MM.1S (cell line): ENCODE results near the gene COPG1.

Source experiments
- DNase-seq: peaks from one replicate; pipeline ENCODE4 v3.0.0-alpha.2; 2015
- H2AFZ ChIP-seq: fragments of 300-600 bp; sonication (generic); 2 replicates; pipeline ENCODE4 v1.6.0; 2016; ENCODE audit warnings: antibody characterized with exemption, low read length
- H3F3A ChIP-seq: fragments of 300-600 bp; sonication (generic); 2 replicates; pipeline ENCODE4 v1.6.1; 2016; ENCODE audit warnings: mild to moderate bottlenecking, antibody characterized with exemption, low read length, moderate library complexity, mixed read lengths; ENCODE audit not compliant: insufficient read depth
- H3K27ac ChIP-seq: fragments of 300-600 bp; sonication (generic); 2 replicates; pipeline ENCODE4 v1.5.1; 2016; ENCODE audit warnings: mild to moderate bottlenecking, low read length
- H3K27me3 ChIP-seq: fragments of 300-600 bp; sonication (generic); replicated peaks from 2 replicates; pipeline ENCODE4 v1.6.0; 2016; ENCODE audit warnings: low read length; ENCODE audit not compliant: insufficient read depth
- H3K36me3 ChIP-seq: fragments of 300-600 bp; sonication (generic); replicated peaks from 2 replicates; pipeline ENCODE4 v1.6.1; 2016; ENCODE audit warnings: mild to moderate bottlenecking, low read length, mixed read lengths; ENCODE audit not compliant: insufficient read depth
- H3K4me1 ChIP-seq: fragments of 300-600 bp; sonication (generic); 2 replicates; pipeline ENCODE4 v1.6.1; 2016; ENCODE audit warnings: low read length, mixed read lengths
- H3K4me2 ChIP-seq: fragments of 300-600 bp; sonication (generic); 2 replicates; pipeline ENCODE4 v1.6.0; 2016; ENCODE audit warnings: low read depth, low read length
- H3K4me3 ChIP-seq: fragments of 300-600 bp; sonication (generic); 2 replicates; pipeline ENCODE4 v1.5.1; 2016; ENCODE audit warnings: low read length, mixed read lengths
- H3K79me2 ChIP-seq: fragments of 300-600 bp; sonication (generic); 2 replicates; pipeline ENCODE4 v1.6.1; 2016; ENCODE audit warnings: mixed run types, low read length, mixed read lengths
- H3K9ac ChIP-seq: fragments of 300-600 bp; sonication (generic); 2 replicates; pipeline ENCODE4 v1.6.1; 2016; ENCODE audit warnings: low read length, mixed read lengths
- H3K9me2 ChIP-seq: fragments of 300-600 bp; sonication (generic); replicated peaks from 2 replicates; pipeline ENCODE4 v1.6.1; 2016; ENCODE audit warnings: mild to moderate bottlenecking, low read length, mixed read lengths; ENCODE audit not compliant: insufficient read depth
- H3K9me3 ChIP-seq: fragments of 300-600 bp; sonication (generic); replicated peaks from 2 replicates; pipeline ENCODE4 v1.6.1; 2016; ENCODE audit warnings: mild to moderate bottlenecking, low read length, mixed read lengths; ENCODE audit not compliant: insufficient read depth
- H4K20me1 ChIP-seq: fragments of 300-600 bp; sonication (generic); 2 replicates; pipeline ENCODE4 v1.6.1; 2016; ENCODE audit warnings: mild to moderate bottlenecking, low read length, moderate library complexity, mixed read lengths; ENCODE audit not compliant: insufficient read depth
- EZH2 ChIP-seq: fragments of 300-600 bp; sonication (generic); optimal IDR thresholded peaks from 2 replicates; pipeline ENCODE3; 2017; ENCODE audit warnings: low read depth, mild to moderate bottlenecking, antibody characterized with exemption, low read length, mixed read lengths
- EZH2phosphoT487 ChIP-seq: fragments of 300-600 bp; sonication (generic); IDR thresholded peaks from 2 replicates; pipeline ENCODE4 v1.6.1; 2018; ENCODE audit warnings: antibody characterized with exemption, low read length
- TF ChIP-seq, protein P1 (sequence below): fragments of 300-600 bp; sonication (generic); IDR thresholded peaks from 2 replicates; pipeline ENCODE4 v1.5.1; 2016; ENCODE audit warnings: antibody characterized with exemption, low read length, mixed read lengths

The COPG1 gene

DNA sequence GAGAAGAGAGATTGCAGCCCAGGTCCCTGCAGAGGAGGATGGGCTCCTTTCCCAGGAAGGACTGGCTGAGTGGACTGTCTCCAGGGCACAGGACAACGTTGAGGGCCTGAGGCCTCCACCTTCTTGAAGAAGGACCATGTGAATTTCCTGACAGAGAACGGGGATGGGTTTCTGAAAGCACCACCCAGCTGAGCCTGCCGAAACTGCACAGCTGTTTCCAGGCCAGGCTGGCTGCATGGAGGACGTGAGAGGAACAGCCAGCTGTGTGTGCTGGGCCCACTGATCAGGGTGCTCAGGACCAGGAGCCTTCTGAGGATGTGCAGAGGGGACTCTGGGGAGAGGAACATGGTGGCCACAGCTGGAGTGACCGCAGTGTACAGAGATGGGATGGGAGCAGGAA is 68.4 kb downstream of the COPG1 start:
- peak overlapping the region; percentile 79; the same call in 1 of the 2 replicates for H3K4me3 ChIP-seq
- no peak overlapping the region; the same call in 1 of the 2 replicates for H2AFZ ChIP-seq
- H3K4me1 ChIP-seq: peaks cover 46% of the 10 kb centered on the region
- H3K9ac ChIP-seq: peak overlapping the region; percentile 99
- TF ChIP-seq, protein P1, sequence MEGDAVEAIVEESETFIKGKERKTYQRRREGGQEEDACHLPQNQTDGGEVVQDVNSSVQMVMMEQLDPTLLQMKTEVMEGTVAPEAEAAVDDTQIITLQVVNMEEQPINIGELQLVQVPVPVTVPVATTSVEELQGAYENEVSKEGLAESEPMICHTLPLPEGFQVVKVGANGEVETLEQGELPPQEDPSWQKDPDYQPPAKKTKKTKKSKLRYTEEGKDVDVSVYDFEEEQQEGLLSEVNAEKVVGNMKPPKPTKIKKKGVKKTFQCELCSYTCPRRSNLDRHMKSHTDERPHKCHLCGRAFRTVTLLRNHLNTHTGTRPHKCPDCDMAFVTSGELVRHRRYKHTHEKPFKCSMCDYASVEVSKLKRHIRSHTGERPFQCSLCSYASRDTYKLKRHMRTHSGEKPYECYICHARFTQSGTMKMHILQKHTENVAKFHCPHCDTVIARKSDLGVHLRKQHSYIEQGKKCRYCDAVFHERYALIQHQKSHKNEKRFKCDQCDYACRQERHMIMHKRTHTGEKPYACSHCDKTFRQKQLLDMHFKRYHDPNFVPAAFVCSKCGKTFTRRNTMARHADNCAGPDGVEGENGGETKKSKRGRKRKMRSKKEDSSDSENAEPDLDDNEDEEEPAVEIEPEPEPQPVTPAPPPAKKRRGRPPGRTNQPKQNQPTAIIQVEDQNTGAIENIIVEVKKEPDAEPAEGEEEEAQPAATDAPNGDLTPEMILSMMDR: no peak
- TF ChIP-seq EZH2phosphoT487: no peak
- TF ChIP-seq EZH2: no peak
- H4K20me1 ChIP-seq: no peaks in the 10 kb centered on the region
- H3K9me3 ChIP-seq: no peaks in the 10 kb centered on the region
- peaks cover 43% of the 10 kb centered on the region for H3K79me2 ChIP-seq
- H3F3A ChIP-seq: peaks cover 42% of the 10 kb centered on the region
- peak overlapping the region; percentile 84 for H3K4me2 ChIP-seq
- H3K9me2 ChIP-seq: no peaks in the 10 kb centered on the region
- H3K36me3 ChIP-seq: no peaks in the 10 kb centered on the region
- peak; percentile 77 for DNase-seq
- peak overlapping the region; percentile 99 for H3K27ac ChIP-seq
- H3K27me3 ChIP-seq: no peaks in the 10 kb centered on the region

DNA sequence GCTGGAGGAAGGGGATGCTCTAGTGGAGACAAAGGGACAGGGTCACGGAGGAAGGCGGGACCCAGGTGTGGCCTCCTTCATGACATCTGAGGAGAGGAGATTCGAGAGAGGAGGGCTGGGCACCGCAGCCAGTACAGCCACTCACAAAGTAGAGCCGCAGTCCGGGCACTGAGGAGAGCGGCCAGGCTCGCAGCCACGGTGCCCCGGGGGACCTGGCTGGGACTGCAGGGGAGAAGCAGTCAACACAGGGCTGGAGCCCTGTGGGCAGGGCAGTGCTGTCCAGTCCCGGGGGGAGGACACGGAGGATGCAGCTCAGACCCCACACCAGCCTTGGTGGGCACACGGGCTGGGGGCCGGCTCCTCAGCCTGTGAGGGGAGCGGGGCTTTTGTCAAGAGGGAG is 69.5 kb downstream of the COPG1 start:
- peaks cover 43% of the 10 kb centered on the region for H3K79me2 ChIP-seq
- peaks cover 45% of the 10 kb centered on the region for H3K4me1 ChIP-seq
- H3K9me3 ChIP-seq: no peaks in the 10 kb centered on the region
- peaks cover 42% of the 10 kb centered on the region for H3F3A ChIP-seq
- H3K4me2 ChIP-seq: 0 out of 2 replicates have a peak overlapping the region, but pooled peaks have one; percentile 84
- no peak overlapping the region for H3K27ac ChIP-seq
- H3K27me3 ChIP-seq: no peaks in the 10 kb centered on the region
- H3K9ac ChIP-seq: no peak overlapping the region
- no peaks in the 10 kb centered on the region for H4K20me1 ChIP-seq
- TF ChIP-seq, protein P1: no peak
- TF ChIP-seq EZH2phosphoT487: no peak
- no peak for TF ChIP-seq EZH2
- DNase-seq: no peak
- H2AFZ ChIP-seq: no peak overlapping the region
- no peak overlapping the region for H3K4me3 ChIP-seq
- H3K36me3 ChIP-seq: no peaks in the 10 kb centered on the region
- H3K9me2 ChIP-seq: no peaks in the 10 kb centered on the region

GRCh38 chr3:129320261-129320660 is 70.9 kb downstream of the COPG1 start:
- Histone ChIP-seq H3K79me2 (peaks cover 30% of the 10 kb centered on the region), H3K27ac (no peak overlapping the region), H3K9me2 (no peaks in the 10 kb centered on the region), H3K9ac (no peak overlapping the region), H3K27me3 (no peaks in the 10 kb centered on the region), H3K4me2 (no peak overlapping the region), H4K20me1 (no peaks in the 10 kb centered on the region), H3K36me3 (no peaks in the 10 kb centered on the region), H3K9me3 (no peaks in the 10 kb centered on the region), H3K4me3 (no peak overlapping the region), H3K4me1 (peaks cover 42% of the 10 kb centered on the region), H2AFZ (no peak overlapping the region), H3F3A (peaks cover 33% of the 10 kb centered on the region)
- TF ChIP-seq EZH2phosphoT487 (no peak), EZH2 (no peak)
- TF ChIP-seq, protein P1: no peak
- no peak for DNase-seq
